Hepatocyte (in vitro differentiated cells): ENCODE measurements around the gene PPIB. TPM values are rescaled to one million over a fixed set of nuclear protein-coding genes. Genes with fewer than 3 reads are reported as not detected.

Experiments
- DNase-seq: peaks from one replicate; pipeline ENCODE4 v3.0.0-alpha.2; 2016; ENCODE audit warnings: low spot score
- H2AFZ ChIP-seq: fragments of 200-600 bp; sonication (generic); 2 replicates; pipeline ENCODE4 v1.6.0; 2016; ENCODE audit warnings: antibody characterized with exemption, mild to moderate bottlenecking
- H3K27ac ChIP-seq: fragments of 200-600 bp; sonication (generic); 2 replicates; pipeline ENCODE4 v1.5.1; 2016; ENCODE audit warnings: mild to moderate bottlenecking
- H3K27me3 ChIP-seq: fragments of 200-600 bp; sonication (generic); 2 replicates; pipeline ENCODE4 v1.6.1; 2016
- H3K36me3 ChIP-seq: fragments of 200-600 bp; sonication (generic); replicated peaks from 2 replicates; pipeline ENCODE4 v1.5.1; 2016; ENCODE audit warnings: low read depth; ENCODE audit not compliant: insufficient read depth
- H3K4me1 ChIP-seq: fragments of 200-600 bp; sonication (generic); 2 replicates; pipeline ENCODE4 v1.5.1; 2016; ENCODE audit warnings: mild to moderate bottlenecking, moderate library complexity; ENCODE audit not compliant: insufficient read depth
- H3K4me2 ChIP-seq: fragments of 200-600 bp; sonication (generic); 2 replicates; pipeline ENCODE4 v1.6.0; 2016
- H3K4me3 ChIP-seq: fragments of 200-600 bp; sonication (generic); 2 replicates; pipeline ENCODE4 v1.5.1; 2016; ENCODE audit warnings: mild to moderate bottlenecking
- H3K79me2 ChIP-seq: fragments of 200-600 bp; sonication (generic); 2 replicates; pipeline ENCODE4 v1.6.0; 2017; ENCODE audit warnings: mild to moderate bottlenecking
- H3K9me2 ChIP-seq: fragments of 200-600 bp; sonication (generic); replicated peaks from 2 replicates; pipeline ENCODE4 v1.6.0; 2017; ENCODE audit warnings: mild to moderate bottlenecking; ENCODE audit not compliant: insufficient read depth
- H3K9me3 ChIP-seq: fragments of 200-600 bp; sonication (generic); 2 replicates; pipeline ENCODE4 v1.5.1; 2016; ENCODE audit warnings: low read depth, mild to moderate bottlenecking
- H4K20me1 ChIP-seq: fragments of 200-600 bp; sonication (generic); 2 replicates; pipeline ENCODE4 v1.6.0; 2016; ENCODE audit warnings: mild to moderate bottlenecking; ENCODE audit not compliant: insufficient read depth, poor library complexity, severe bottlenecking
- CTCF ChIP-seq: fragments of 200-600 bp; sonication (generic); IDR thresholded peaks from 2 replicates; pipeline ENCODE4 v1.5.1; 2016; ENCODE audit warnings: antibody characterized with exemption, mild to moderate bottlenecking; ENCODE audit not compliant: poor library complexity
- EZH2 ChIP-seq: fragments of 200-600 bp; sonication (generic); IDR thresholded peaks from 2 replicates; pipeline ENCODE4 v1.6.1; 2016; ENCODE audit warnings: antibody characterized with exemption, mild to moderate bottlenecking, borderline replicate concordance
- EZH2phosphoT487 ChIP-seq: fragments of 200-600 bp; sonication (generic); IDR thresholded peaks from one replicate; pipeline ENCODE4 v1.6.1; 2018; ENCODE audit warnings: antibody characterized with exemption, mild to moderate bottlenecking, low read depth, moderate library complexity; ENCODE audit not compliant: unreplicated experiment, severe bottlenecking
- WGBS: methylation state at CpG from one replicate; pipeline ENCODE4 v1.1.6; 2016; ENCODE audit warnings: low lambda C conversion rate; ENCODE audit errors: missing lambda C conversion rate; 5-methylcytosine and 5-hydroxymethylcytosine counted together
- polyA plus RNA-seq: library from polyadenylated mRNA; unstranded; fragments of >200 nt; fragmentation: Nextera tagmentation; extraction: Ambion mirVana; gene quantifications from 2 replicates; pipeline ENCODE4 v1.2.1, GENCODE V29; 2016
- total RNA-seq: library from RNA; depleted of rRNA; stranded (reverse); fragments of >200 nt; gene quantifications from 2 replicates; pipeline ENCODE4 v1.2.3, GENCODE V29; 2014

The PPIB gene
- total and polyA plus RNA-seq, 2 experiments from 2014 or later = 799 to 1,542 TPM

DNA sequence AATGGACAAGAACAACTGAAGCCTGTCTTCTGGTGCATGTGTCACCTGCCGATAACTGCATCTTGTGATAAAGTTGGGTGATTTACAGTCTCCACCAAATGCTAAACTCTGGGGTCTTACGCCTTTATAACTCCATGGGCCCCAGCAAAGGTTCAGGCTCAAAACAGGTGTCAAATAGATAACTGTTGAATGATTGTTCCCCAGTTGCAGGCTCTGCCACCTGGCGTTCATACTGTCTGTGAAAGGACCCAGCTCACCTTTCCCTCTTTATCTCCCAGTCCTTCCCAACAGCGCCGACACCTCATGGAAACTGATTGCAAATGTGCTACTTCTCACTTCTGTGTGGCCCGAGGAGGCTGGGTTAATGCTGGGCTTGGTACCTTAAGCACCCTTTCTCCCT is 19.5 kb downstream of the PPIB start:
- Histone ChIP-seq H3K4me2 (no peak overlapping the region), H3K79me2 (no peaks in the 10 kb centered on the region), H4K20me1 (no peaks in the 10 kb centered on the region), H3K9me2 (no peaks in the 10 kb centered on the region), H3K27me3 (no peaks in the 10 kb centered on the region), H3K27ac (no peak overlapping the region), H3K36me3 (peaks cover 3% of the 10 kb centered on the region), H3K4me3 (no peak overlapping the region), H2AFZ (no peak overlapping the region), H3K4me1 (peaks cover 9% of the 10 kb centered on the region), H3K9me3 (no peaks in the 10 kb centered on the region)
- no peak for DNase-seq
- 89% methylated on average over 6 of the region's 6 CpGs for WGBS
- TF ChIP-seq CTCF (no peak), EZH2phosphoT487 (no peak), EZH2 (no peak)

GRCh38 chr15:64141798-64142512 is 20.9 kb downstream of the PPIB start:
- 96% methylated on average over 8 of the region's 8 CpGs for WGBS
- Histone ChIP-seq H3K27ac (no peak overlapping the region), H3K9me3 (no peaks in the 10 kb centered on the region), H4K20me1 (no peaks in the 10 kb centered on the region), H3K4me1 (peaks cover 5% of the 10 kb centered on the region), H2AFZ (no peak overlapping the region), H3K27me3 (no peaks in the 10 kb centered on the region), H3K4me2 (no peak overlapping the region), H3K36me3 (peaks cover 3% of the 10 kb centered on the region), H3K4me3 (no peak overlapping the region), H3K79me2 (no peaks in the 10 kb centered on the region), H3K9me2 (no peaks in the 10 kb centered on the region)
- no peak for DNase-seq
- no peak for TF ChIP-seq EZH2
- TF ChIP-seq CTCF = no peak
- no peak for TF ChIP-seq EZH2phosphoT487

DNA sequence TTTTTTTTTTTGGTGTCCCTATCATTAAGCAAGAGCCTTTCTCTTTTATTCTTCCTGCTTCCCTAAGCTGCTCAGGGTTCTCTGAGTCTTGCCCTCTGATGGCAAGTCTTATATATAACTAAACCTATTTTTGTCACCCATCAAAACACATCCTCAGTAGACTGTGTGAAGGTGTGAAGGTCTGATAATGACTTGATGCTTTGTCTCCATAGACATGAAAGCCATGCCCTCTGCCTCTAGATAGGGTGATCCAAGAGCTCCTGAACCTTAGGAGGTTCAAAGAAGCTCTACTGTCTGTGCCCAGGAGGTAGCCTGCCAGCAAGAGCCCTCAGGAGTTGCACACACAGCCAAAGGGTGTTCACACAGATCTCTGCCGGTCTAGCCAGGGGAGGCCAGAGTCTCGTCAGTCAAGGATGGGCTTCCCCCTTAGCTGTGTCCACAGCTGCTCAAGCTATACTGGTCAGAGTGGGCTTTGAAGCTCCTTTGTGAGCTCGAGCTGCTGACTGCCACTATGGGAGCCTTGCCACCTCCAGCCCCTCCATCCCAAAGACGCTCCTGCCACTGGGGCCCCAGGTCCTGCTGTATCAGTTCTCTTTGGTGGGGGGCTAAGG is 24.4 kb downstream of the PPIB start:
- Histone ChIP-seq H3K4me1 (no peaks in the 10 kb centered on the region), H3K9me3 (no peaks in the 10 kb centered on the region), H3K79me2 (no peaks in the 10 kb centered on the region), H3K36me3 (peaks cover 3% of the 10 kb centered on the region), H2AFZ (no peak overlapping the region), H4K20me1 (no peaks in the 10 kb centered on the region), H3K4me2 (no peak overlapping the region), H3K27me3 (no peaks in the 10 kb centered on the region), H3K4me3 (no peak overlapping the region), H3K27ac (no peak overlapping the region), H3K9me2 (no peaks in the 10 kb centered on the region)
- DNase-seq = no peak
- 91% methylated on average over 4 of the region's 4 CpGs for WGBS
- no peak for TF ChIP-seq EZH2
- no peak for TF ChIP-seq CTCF
- TF ChIP-seq EZH2phosphoT487 = no peak
